ENCODE results near the gene GALNT2. TPM values are rescaled to one million over a fixed set of nuclear protein-coding genes. Genes with fewer than 3 reads are reported as not detected.

The GALNT2 gene
- polyA plus RNA-seq, 3 donors = 19.6 to 25.6 (median 23.4) TPM

DNA sequence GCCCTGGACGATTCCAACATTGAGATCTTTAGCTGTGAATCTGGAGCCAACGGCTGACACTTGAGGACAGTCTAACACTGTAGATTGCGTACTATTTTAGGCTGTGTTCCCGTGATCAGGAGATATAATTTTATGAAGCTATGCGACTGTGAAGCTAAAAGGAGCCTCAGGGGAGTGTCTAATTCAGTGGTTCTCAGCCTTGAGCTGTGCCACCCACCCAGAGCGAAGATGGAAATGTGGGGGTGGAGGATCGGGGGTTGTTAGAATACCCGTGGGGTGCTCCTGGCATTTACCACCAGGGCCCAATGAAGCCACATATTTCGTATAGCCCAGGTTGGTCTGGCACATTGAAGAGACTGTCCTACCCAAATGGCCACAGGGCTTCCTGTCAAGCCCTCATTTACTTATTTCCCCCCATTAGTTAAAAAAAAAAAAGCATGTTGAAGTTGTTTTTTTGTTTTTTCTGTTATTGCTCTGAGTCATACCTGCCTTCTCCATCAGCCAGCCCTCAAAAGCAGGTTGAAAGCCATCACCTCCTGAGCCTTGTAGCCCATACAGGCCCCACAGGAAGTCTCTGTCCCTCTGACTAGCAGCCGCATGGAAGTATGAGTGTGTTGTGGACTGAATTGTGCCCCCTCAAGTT lies 141.7 kb downstream of the GALNT2 start:
- H3K27ac Mint-ChIP-seq = peak overlapping the region in 2 of 7 donors; percentile 54 to 58
- peaks cover 17 to 25% of the 10 kb centered on the region in 2 donors for H3K4me1 ChIP-seq (ENCODE audit: control insufficient read depth in 1 of 2, insufficient read depth in 2 of 2, low read length in 2 of 2)
- TF ChIP-seq, protein P1, sequence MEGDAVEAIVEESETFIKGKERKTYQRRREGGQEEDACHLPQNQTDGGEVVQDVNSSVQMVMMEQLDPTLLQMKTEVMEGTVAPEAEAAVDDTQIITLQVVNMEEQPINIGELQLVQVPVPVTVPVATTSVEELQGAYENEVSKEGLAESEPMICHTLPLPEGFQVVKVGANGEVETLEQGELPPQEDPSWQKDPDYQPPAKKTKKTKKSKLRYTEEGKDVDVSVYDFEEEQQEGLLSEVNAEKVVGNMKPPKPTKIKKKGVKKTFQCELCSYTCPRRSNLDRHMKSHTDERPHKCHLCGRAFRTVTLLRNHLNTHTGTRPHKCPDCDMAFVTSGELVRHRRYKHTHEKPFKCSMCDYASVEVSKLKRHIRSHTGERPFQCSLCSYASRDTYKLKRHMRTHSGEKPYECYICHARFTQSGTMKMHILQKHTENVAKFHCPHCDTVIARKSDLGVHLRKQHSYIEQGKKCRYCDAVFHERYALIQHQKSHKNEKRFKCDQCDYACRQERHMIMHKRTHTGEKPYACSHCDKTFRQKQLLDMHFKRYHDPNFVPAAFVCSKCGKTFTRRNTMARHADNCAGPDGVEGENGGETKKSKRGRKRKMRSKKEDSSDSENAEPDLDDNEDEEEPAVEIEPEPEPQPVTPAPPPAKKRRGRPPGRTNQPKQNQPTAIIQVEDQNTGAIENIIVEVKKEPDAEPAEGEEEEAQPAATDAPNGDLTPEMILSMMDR (IDR thresholded peaks at IDR 0.05) = no peak
- H3K4me3 ChIP-seq (replicated peaks in 1 of 3; ENCODE audit: low read depth in 2 of 3, low read length in 3 of 3) = no peak overlapping the region
- H3K27me3 ChIP-seq (ENCODE audit: control insufficient read depth in 2 of 2, insufficient read depth in 2 of 2, low read length in 2 of 2) = no peaks in the 10 kb centered on the region
- H3K9me3 ChIP-seq (replicated peaks in 1 of 2; ENCODE audit: control insufficient read depth in 1 of 2, insufficient read depth in 1 of 2, low read length in 2 of 2) = no peaks in the 10 kb centered on the region
- peaks cover 0 to 2% (median 0%) of the 10 kb centered on the region in 7 donors for H3K9me3 Mint-ChIP-seq
- H3K36me3 ChIP-seq (replicated peaks in 1 of 2; ENCODE audit: control insufficient read depth in 1 of 2, insufficient read depth in 2 of 2, low read length in 2 of 2) = peaks cover 16 to 40% of the 10 kb centered on the region in 2 donors
- H3K27ac ChIP-seq (ENCODE audit: low read depth in 1 of 2, low read length in 2 of 2) = no peak overlapping the region
- DNase-seq = no peak
- intact Hi-C loops (cut with micrococcal nuclease) = no loop called here
- H3K9ac ChIP-seq (ENCODE audit: insufficient read depth, low read length, poor library complexity, severe bottlenecking) = peak overlapping the region; percentile 6
- peaks cover 27% of the 10 kb centered on the region for H3K4me1 Mint-ChIP-seq
- H3K4me3 Mint-ChIP-seq = no peak overlapping the region
- peaks cover 4% of the 10 kb centered on the region for H4K20me1 ChIP-seq (ENCODE audit: insufficient read depth, low read length)
- no peak overlapping the region for H2AFZ ChIP-seq (ENCODE audit: insufficient read depth, low read depth, low read length, poor library complexity, severe bottlenecking)
- no peaks in the 10 kb centered on the region for H3K27me3 Mint-ChIP-seq (ENCODE audit: low read depth in 3 of 3)
- peaks cover 39 to 45% of the 10 kb centered on the region in 2 donors for H3K36me3 Mint-ChIP-seq
- peaks cover 28% of the 10 kb centered on the region for H3K79me2 ChIP-seq (ENCODE audit: insufficient read depth, low read length)
- H3K4me2 ChIP-seq (replicated peaks; ENCODE audit: extremely low read depth, low read length, poor library complexity, severe bottlenecking) = no peak overlapping the region
- WGBS (ENCODE audit: insufficient coverage) = 92% methylated on average over 8 of the region's 10 CpGs

DNA sequence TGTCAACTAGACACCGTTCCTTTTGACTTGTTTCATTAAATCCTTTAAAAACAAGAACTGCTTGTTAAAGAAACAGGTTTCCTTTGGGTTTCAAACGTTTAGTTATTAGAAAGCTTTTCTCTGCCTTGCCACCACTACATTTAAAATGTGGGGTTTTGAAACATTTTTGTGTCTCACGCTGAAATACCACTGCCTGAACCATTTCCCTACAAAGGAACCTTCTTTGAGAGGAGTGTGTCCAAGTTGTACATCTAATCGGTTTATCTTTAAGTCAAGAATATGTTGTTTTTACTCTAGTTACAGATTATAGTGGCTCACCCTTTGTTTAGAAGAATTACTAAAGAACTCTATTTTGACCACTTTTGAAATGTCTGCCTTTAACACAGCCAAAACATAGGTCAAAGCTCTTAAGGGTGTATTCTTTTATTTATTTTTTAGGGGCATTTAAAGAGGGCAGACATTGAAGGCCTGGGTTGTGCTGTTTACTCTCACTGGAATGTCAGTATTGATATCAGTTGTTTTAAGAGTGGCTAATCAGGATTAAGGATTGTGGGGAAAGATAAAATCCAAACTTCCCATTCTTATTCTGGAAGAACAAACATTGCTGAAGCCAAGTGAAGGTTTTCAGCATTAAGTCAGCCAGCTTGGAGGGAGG lies 143.4 kb downstream of the GALNT2 start:
- no peak overlapping the region for H3K4me3 Mint-ChIP-seq
- intact Hi-C loops (cut with micrococcal nuclease) = no loop called here
- no peaks in the 10 kb centered on the region for H3K27me3 Mint-ChIP-seq (ENCODE audit: low read depth in 3 of 3)
- peaks cover 27 to 37% of the 10 kb centered on the region in 2 donors for H3K36me3 Mint-ChIP-seq
- H3K27ac Mint-ChIP-seq = peak overlapping the region in 1 of 7 donors; percentile 77
- Histone ChIP-seq H3K4me3 (replicated peaks in 1 of 3; ENCODE audit: low read depth in 2 of 3, low read length in 3 of 3) (no peak overlapping the region), H3K9me3 (replicated peaks in 1 of 2; ENCODE audit: control insufficient read depth in 1 of 2, insufficient read depth in 1 of 2, low read length in 2 of 2) (no peaks in the 10 kb centered on the region), H3K4me1 (ENCODE audit: control insufficient read depth in 1 of 2, insufficient read depth in 2 of 2, low read length in 2 of 2) (peaks cover 17 to 25% of the 10 kb centered on the region in 2 donors), H4K20me1 (ENCODE audit: insufficient read depth, low read length) (peaks cover 4% of the 10 kb centered on the region), H3K36me3 (replicated peaks in 1 of 2; ENCODE audit: control insufficient read depth in 1 of 2, insufficient read depth in 2 of 2, low read length in 2 of 2) (peaks cover 2 to 26% of the 10 kb centered on the region in 2 donors), H2AFZ (ENCODE audit: insufficient read depth, low read depth, low read length, poor library complexity, severe bottlenecking) (no peak overlapping the region), H3K9ac (ENCODE audit: insufficient read depth, low read length, poor library complexity, severe bottlenecking) (no peak overlapping the region), H3K79me2 (ENCODE audit: insufficient read depth, low read length) (peaks cover 43% of the 10 kb centered on the region), H3K27ac (ENCODE audit: low read depth in 1 of 2, low read length in 2 of 2) (peak overlapping the region in 1 of 2 donors; percentile 24), H3K27me3 (ENCODE audit: control insufficient read depth in 2 of 2, insufficient read depth in 2 of 2, low read length in 2 of 2) (no peaks in the 10 kb centered on the region), H3K4me2 (replicated peaks; ENCODE audit: extremely low read depth, low read length, poor library complexity, severe bottlenecking) (no peak overlapping the region)
- H3K9me3 Mint-ChIP-seq = peaks cover 0 to 2% (median 0%) of the 10 kb centered on the region in 7 donors
- H3K4me1 Mint-ChIP-seq = peaks cover 28% of the 10 kb centered on the region
- WGBS (ENCODE audit: insufficient coverage) = no CpG with 5 or more reads among the region's 4 CpGs
- DNase-seq = no peak
- TF ChIP-seq, protein P1 (IDR thresholded peaks at IDR 0.05) = no peak

Measured in CD14-positive monocyte (primary cell).